ENCODE data around the gene HOXA11.
A peak's percentile ranks its signal among the peaks of the same experiment; 100 is the strongest.

Gene HOXA11

GRCh38 chr7:27204851-27205322 is 19.9 kb upstream of the HOXA11 start:
- Histone ChIP-seq H3K27me3 (ENCODE audit: control insufficient read depth, insufficient read depth, low read length) (peaks cover 100% of the 10 kb centered on the region), H3K4me3 (ENCODE audit: low read depth, low read length) (peak overlapping the region; percentile 39; the same call in 1 of the 2 replicates), H3K27ac (ENCODE audit: low read depth, low read length) (no peak overlapping the region)

GRCh38 chr7:27203964-27204594 is 19.0 kb upstream of the HOXA11 start:
- Histone ChIP-seq H3K27me3 (ENCODE audit: control insufficient read depth, insufficient read depth, low read length) (peaks cover 98% of the 10 kb centered on the region), H3K36me3 (ENCODE audit: control insufficient read depth, insufficient read depth, low read length) (no peaks in the 10 kb centered on the region), H3K27ac (ENCODE audit: low read depth, low read length) (no peak overlapping the region)

More at GRCh38 chr7:27204851-27205322, 19.9 kb upstream of the HOXA11 start:
- no peaks in the 10 kb centered on the region for H3K9me3 ChIP-seq (ENCODE audit: control insufficient read depth, insufficient read depth, low read depth, low read length)
- H3K4me1 ChIP-seq (ENCODE audit: control insufficient read depth, insufficient read depth, low read length) = peaks cover 25% of the 10 kb centered on the region
- H3K9ac ChIP-seq (ENCODE audit: low read length) = no peak overlapping the region
- H3K36me3 ChIP-seq (ENCODE audit: control insufficient read depth, insufficient read depth, low read length) = no peaks in the 10 kb centered on the region

GRCh38 chr7:27203365-27203953 is 18.4 kb upstream of the HOXA11 start:
- Histone ChIP-seq H3K4me1 (ENCODE audit: control insufficient read depth, insufficient read depth, low read length) (peaks cover 29% of the 10 kb centered on the region), H3K27me3 (ENCODE audit: control insufficient read depth, insufficient read depth, low read length) (peaks cover 98% of the 10 kb centered on the region), H3K4me3 (ENCODE audit: low read depth, low read length) (no peak overlapping the region), H3K27ac (ENCODE audit: low read depth, low read length) (no peak overlapping the region), H3K36me3 (ENCODE audit: control insufficient read depth, insufficient read depth, low read length) (no peaks in the 10 kb centered on the region), H3K9me3 (ENCODE audit: control insufficient read depth, insufficient read depth, low read depth, low read length) (no peaks in the 10 kb centered on the region), H3K9ac (ENCODE audit: low read length) (no peak overlapping the region)

More at GRCh38 chr7:27203964-27204594, 19.0 kb upstream of the HOXA11 start:
- Histone ChIP-seq H3K4me1 (ENCODE audit: control insufficient read depth, insufficient read depth, low read length) (peaks cover 26% of the 10 kb centered on the region), H3K9me3 (ENCODE audit: control insufficient read depth, insufficient read depth, low read depth, low read length) (no peaks in the 10 kb centered on the region), H3K9ac (ENCODE audit: low read length) (no peak overlapping the region), H3K4me3 (ENCODE audit: low read depth, low read length) (no peak overlapping the region)

GRCh38 chr7:27202862-27203134 is 17.8 kb upstream of the HOXA11 start:
- H3K9me3 ChIP-seq (ENCODE audit: control insufficient read depth, insufficient read depth, low read depth, low read length) = no peaks in the 10 kb centered on the region
- no peak overlapping the region for H3K9ac ChIP-seq (ENCODE audit: low read length)
- no peak overlapping the region for H3K27ac ChIP-seq (ENCODE audit: low read depth, low read length)
- peaks cover 29% of the 10 kb centered on the region for H3K4me1 ChIP-seq (ENCODE audit: control insufficient read depth, insufficient read depth, low read length)
- H3K4me3 ChIP-seq (ENCODE audit: low read depth, low read length) = no peak overlapping the region
- H3K36me3 ChIP-seq (ENCODE audit: control insufficient read depth, insufficient read depth, low read length) = no peaks in the 10 kb centered on the region
- H3K27me3 ChIP-seq (ENCODE audit: control insufficient read depth, insufficient read depth, low read length) = peaks cover 98% of the 10 kb centered on the region

GRCh38 chr7:27202018-27202861 is 17.2 kb upstream of the HOXA11 start:
- Histone ChIP-seq H3K4me3 (ENCODE audit: low read depth, low read length) (no peak overlapping the region; the same call in 1 of the 2 replicates), H3K27ac (ENCODE audit: low read depth, low read length) (no peak overlapping the region), H3K9ac (ENCODE audit: low read length) (no peak overlapping the region), H3K4me1 (ENCODE audit: control insufficient read depth, insufficient read depth, low read length) (peaks cover 29% of the 10 kb centered on the region), H3K9me3 (ENCODE audit: control insufficient read depth, insufficient read depth, low read depth, low read length) (no peaks in the 10 kb centered on the region), H3K36me3 (ENCODE audit: control insufficient read depth, insufficient read depth, low read length) (no peaks in the 10 kb centered on the region), H3K27me3 (ENCODE audit: control insufficient read depth, insufficient read depth, low read length) (peaks cover 98% of the 10 kb centered on the region)

GRCh38 chr7:27201580-27202017 is 16.6 kb upstream of the HOXA11 start:
- H3K36me3 ChIP-seq (ENCODE audit: control insufficient read depth, insufficient read depth, low read length) = no peaks in the 10 kb centered on the region
- H3K27ac ChIP-seq (ENCODE audit: low read depth, low read length) = no peak overlapping the region
- H3K9ac ChIP-seq (ENCODE audit: low read length) = no peak overlapping the region
- no peak overlapping the region for H3K4me3 ChIP-seq (ENCODE audit: low read depth, low read length)
- H3K9me3 ChIP-seq (ENCODE audit: control insufficient read depth, insufficient read depth, low read depth, low read length) = no peaks in the 10 kb centered on the region
- H3K27me3 ChIP-seq (ENCODE audit: control insufficient read depth, insufficient read depth, low read length) = peaks cover 98% of the 10 kb centered on the region
- peaks cover 29% of the 10 kb centered on the region for H3K4me1 ChIP-seq (ENCODE audit: control insufficient read depth, insufficient read depth, low read length)

- Histone ChIP-seq H3K9ac (ENCODE audit: low read length) (no peak overlapping the region), H3K27ac (ENCODE audit: low read depth, low read length) (no peak overlapping the region), H3K4me3 (ENCODE audit: low read depth, low read length) (peak overlapping the region; percentile 32; the same call in 1 of the 2 replicates), H3K36me3 (ENCODE audit: control insufficient read depth, insufficient read depth, low read length) (no peaks in the 10 kb centered on the region), H3K9me3 (ENCODE audit: control insufficient read depth, insufficient read depth, low read depth, low read length) (no peaks in the 10 kb centered on the region), H3K27me3 (ENCODE audit: control insufficient read depth, insufficient read depth, low read length) (peaks cover 98% of the 10 kb centered on the region), H3K4me1 (ENCODE audit: control insufficient read depth, insufficient read depth, low read length) (peaks cover 27% of the 10 kb centered on the region)
Observed at GRCh38 chr7:27200761-27201579, 15.9 kb upstream of the HOXA11 start.

- Histone ChIP-seq H3K36me3 (ENCODE audit: control insufficient read depth, insufficient read depth, low read length) (no peaks in the 10 kb centered on the region), H3K27ac (ENCODE audit: low read depth, low read length) (no peak within 1 kb of the TSS), H3K4me1 (ENCODE audit: control insufficient read depth, insufficient read depth, low read length) (peaks cover 18% of the 10 kb centered on the region), H3K4me3 (ENCODE audit: low read depth, low read length) (peak within 1 kb of the TSS; percentile 47), H3K27me3 (ENCODE audit: control insufficient read depth, insufficient read depth, low read length) (peaks cover 98% of the 10 kb centered on the region), H3K9me3 (ENCODE audit: control insufficient read depth, insufficient read depth, low read depth, low read length) (no peaks in the 10 kb centered on the region), H3K9ac (ENCODE audit: low read length) (peak within 1 kb of the TSS; percentile 37)
Observed at GRCh38 chr7:27199849-27200760, 15.1 kb upstream of the HOXA11 start, which contains the start of gene HOXA13. TSS of gene HOXA13 (minus strand) at chr7:27200091. CDS start at chr7:27200077, 14 bp downstream.

- Histone ChIP-seq H3K36me3 (ENCODE audit: control insufficient read depth, insufficient read depth, low read length) (no peaks in the 10 kb centered on the region), H3K27ac (ENCODE audit: low read depth, low read length) (no peak overlapping the region), H3K9ac (ENCODE audit: low read length) (peak overlapping the region; percentile 37), H3K9me3 (ENCODE audit: control insufficient read depth, insufficient read depth, low read depth, low read length) (no peaks in the 10 kb centered on the region), H3K4me3 (ENCODE audit: low read depth, low read length) (peak overlapping the region; percentile 43), H3K27me3 (ENCODE audit: control insufficient read depth, insufficient read depth, low read length) (peaks cover 98% of the 10 kb centered on the region), H3K4me1 (ENCODE audit: control insufficient read depth, insufficient read depth, low read length) (peaks cover 12% of the 10 kb centered on the region; the same call in 1 of the 2 replicates)
Observed at GRCh38 chr7:27198871-27199801, 14.1 kb upstream of the HOXA11 start.

All from HUES6 (cell line).